ENCODE data around the gene CYP4F8.
"Not testable (repeated sequence)": the region's sequence is repeated elsewhere in the genome, so short reads cannot be mapped to it uniquely, and the experiment has no call there.

CYP4F8 gene

DNA sequence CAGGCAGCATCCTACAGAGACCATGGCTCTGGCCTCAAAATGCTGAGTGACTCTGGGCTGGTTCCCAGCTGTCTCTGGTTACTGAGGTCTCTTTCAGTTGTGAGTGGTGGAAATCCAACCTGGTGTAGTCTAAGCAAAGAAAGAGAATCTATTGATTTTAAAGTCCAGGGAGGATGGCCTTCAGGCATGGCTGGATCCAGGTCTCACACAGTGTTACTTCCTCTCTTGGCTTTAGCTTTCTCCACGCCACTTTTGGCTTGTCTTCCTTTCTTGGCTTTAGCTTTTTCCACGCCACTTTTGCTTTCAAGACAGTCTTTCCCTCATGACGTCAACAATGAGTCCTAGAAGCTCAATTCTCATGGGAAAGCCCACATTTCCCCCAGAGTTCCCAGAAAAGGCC lies 29.8 kb downstream of the CYP4F8 start:
- no peak for DNase-seq

- no peak for DNase-seq
These were observed 34.5 kb downstream of the CYP4F8 start for GRCh38 chr19:15649526-15649925.

GRCh38 chr19:15650123-15650522 lies 35.1 kb downstream of the CYP4F8 start:
- DNase-seq: not testable (repeated sequence)

DNA sequence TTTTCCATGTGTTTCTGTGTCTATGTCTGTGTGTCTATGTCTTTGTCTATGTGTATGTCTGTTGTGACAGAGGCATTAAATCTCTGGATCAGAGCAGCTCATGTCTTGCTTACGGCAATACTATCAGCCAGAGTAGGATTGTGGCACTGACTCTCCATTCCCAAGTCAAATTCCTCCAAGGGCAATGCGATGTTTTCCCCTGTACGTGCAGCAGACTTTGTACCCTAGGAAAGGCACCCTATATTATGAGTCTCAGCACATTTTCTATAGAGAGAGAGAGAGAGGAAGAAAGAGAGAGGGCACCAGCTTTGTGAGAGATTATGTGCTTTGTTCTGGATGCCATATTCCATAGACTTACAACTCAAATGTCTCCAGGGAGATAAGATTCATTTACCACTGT lies 36.8 kb downstream of the CYP4F8 start:
- DNase-seq: no peak

- DNase-seq: no peak
These were observed 37.7 kb downstream of the CYP4F8 start for GRCh38 chr19:15652559-15653278.

GRCh38 chr19:15656467-15656866 lies 41.4 kb downstream of the CYP4F8 start:
- no peak for DNase-seq

- no peak for DNase-seq
These were observed 48.2 kb downstream of the CYP4F8 start for GRCh38 chr19:15663247-15663646.

DNA sequence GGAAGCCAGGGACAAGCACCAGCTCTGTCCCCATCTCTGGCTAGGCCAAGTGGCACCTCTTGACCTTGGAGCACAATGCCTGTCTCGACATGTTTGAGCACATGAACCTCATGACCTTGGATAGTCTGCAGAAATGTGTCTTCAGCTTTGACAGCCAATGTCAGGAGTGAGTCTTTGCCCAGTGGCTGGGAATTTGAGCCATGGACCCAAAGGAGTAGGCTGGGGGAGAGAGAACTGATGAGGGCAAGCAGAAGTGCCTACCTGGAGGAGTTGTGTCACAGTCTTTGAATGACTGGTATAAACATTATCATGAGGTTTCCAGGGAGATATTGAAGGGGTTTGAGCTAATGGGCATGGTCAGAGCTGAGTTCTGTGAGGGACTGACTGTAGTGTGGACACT lies 51.2 kb downstream of the CYP4F8 start:
- no peak for DNase-seq

DNA sequence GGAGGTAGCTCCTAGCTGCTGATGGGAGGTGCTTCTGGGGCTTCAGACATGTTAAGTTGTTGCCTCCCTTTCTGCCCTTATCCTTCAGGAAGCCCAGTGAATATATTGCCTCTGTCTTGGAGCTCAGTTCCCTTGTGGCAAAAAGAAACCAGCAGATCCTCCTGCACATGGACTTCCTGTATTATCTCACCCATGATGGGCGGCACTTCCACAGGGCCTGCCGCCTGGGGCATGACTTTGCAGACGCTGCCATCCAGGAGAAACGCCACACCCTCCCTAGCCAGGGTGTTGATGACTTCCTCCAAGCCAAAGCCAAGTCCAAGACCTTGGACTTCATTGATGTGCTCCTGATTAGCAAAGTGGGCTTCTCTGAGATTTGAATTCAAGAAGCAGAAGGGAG lies 51.9 kb downstream of the CYP4F8 start:
- DNase-seq: no peak

DNA sequence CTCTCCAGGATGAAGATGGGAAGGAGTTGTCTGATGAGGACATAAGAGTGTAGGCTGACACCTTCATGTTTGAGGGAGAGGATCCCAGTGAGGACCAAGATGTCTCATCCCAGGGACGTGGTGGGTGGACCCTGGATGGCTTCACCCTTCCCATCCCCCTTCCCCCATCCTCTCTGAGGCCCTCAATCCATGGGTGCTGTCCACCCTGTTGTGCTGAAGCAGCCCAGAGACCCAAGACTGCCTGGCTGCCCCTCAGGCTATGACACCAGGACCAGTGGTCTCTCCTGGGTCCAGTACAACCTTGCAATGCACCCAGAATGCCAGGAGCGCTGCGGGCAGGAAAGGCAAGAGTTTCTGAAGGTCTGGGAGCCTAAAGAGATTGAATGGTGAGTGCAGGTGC lies 54.4 kb downstream of the CYP4F8 start:
- no peak for DNase-seq

DNA sequence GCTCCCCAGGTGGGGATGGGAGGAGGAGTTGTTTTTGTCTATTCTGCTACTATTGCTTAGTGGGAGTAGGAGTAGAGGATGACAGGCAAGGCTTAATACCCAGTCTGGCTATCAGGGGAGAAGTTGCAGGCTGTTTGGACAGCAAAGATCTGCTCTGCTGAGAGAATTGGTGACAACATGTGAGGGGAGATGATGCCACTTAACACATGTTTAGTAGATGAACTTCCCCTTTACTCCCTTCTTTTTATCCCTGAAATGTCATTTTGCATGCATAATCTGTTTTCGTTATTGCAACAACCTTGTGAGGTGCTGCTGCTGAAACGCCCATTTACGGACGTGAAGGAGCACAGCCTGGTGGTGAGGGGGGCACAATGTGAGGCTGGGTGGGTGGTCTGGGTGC lies 54.9 kb downstream of the CYP4F8 start:
- no peak for DNase-seq

GRCh38 chr19:15671237-15671821 lies 56.3 kb downstream of the CYP4F8 start:
- DNase-seq: no peak

GRCh38 chr19:15671891-15672579 lies 57.0 kb downstream of the CYP4F8 start:
- no peak for DNase-seq

- no peak for DNase-seq
These were observed 57.7 kb downstream of the CYP4F8 start, which contains the start of gene CYP4F12 for GRCh38 chr19:15672580-15673175. Gene CYP4F12 (plus strand): TSS chr19:15673087. CDS start chr19:15673530, 443 bp downstream.

- DNase-seq: no peak
These were observed 58.2 kb downstream of the CYP4F8 start for GRCh38 chr19:15673176-15673654.

- no peak for DNase-seq
These were observed 60.5 kb downstream of the CYP4F8 start for GRCh38 chr19:15675560-15675959.

GRCh38 chr19:15679089-15679488 lies 64.1 kb downstream of the CYP4F8 start:
- no peak for DNase-seq

DNA sequence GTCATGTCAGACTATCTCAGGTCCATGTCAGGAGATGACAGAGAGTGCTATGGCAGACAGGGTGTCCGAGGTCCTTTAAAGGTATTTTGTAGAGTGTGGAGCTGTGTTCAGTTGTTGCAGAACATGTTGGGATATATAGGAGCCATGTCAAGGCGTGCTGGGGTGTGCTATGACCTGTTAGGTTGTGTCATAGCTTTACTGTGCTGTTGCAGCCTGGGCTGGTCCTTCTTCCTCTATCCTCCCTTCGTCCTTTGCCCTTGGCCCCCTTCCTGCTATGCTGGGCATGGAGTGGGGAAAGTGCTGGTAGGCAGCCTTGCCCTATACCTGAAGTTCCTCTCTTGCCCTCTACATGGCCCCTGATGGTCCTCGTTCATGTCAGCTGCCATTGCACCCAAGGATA lies 64.8 kb downstream of the CYP4F8 start:
- DNase-seq: not testable (repeated sequence)

Measured in HCEC 1CT (cell line).